H1 (cell line): ENCODE results near the gene EPSTI1. TPM values are rescaled to one million over a fixed set of nuclear protein-coding genes. Genes with fewer than 3 reads are reported as not detected.

ENCODE experiments used
- CTCF ChIA-PET: fragments of 300-600 bp; sonication (Branson Sonifier 250); formaldehyde crosslinking; loops from one replicate; lab custom pipeline; 2021; ENCODE audit not compliant: partially characterized antibody; lab: Charles Lee
- POLR2A ChIA-PET: fragments of 300-600 bp; sonication (Branson Sonifier 250); formaldehyde crosslinking; loops from one replicate; lab custom pipeline; 2021; ENCODE audit warnings: inconsistent platforms; ENCODE audit not compliant: partially characterized antibody; lab: Charles Lee
- DNase-seq, 2 experiments: peaks; one replicate each; pipeline versions ENCODE4 v3.0.0 to v3.0.0-alpha.2; 2010 to 2022; ENCODE audit warnings: low spot score in 2 of 2, low read depth in 1 of 2, mixed read lengths in 1 of 2
- FAIRE-seq: peaks from 2 replicates; lab custom pipeline; 2011; peaks lifted over from hg19 to GRCh38; lab: Jason Lieb, UNC
- H2AFZ ChIP-seq: 2 replicates; pipeline ENCODE4 v1.8.1; 2012; ENCODE audit warnings: low read length, inconsistent platforms
- H2AK5ac ChIP-seq: 2 replicates; pipeline ENCODE4 v1.6.1; 2013; ENCODE audit warnings: low read depth, low read length
- H2BK120ac ChIP-seq: replicated peaks from 2 replicates; pipeline ENCODE3; 2013; ENCODE audit warnings: low read depth, low read length, inconsistent platforms
- H2BK12ac ChIP-seq: 2 replicates; pipeline ENCODE4 v1.6.1; 2013; ENCODE audit warnings: low read depth, low read length
- H2BK15ac ChIP-seq: 2 replicates; pipeline ENCODE4 v1.6.1; 2013; ENCODE audit warnings: low read length
- H2BK20ac ChIP-seq: 2 replicates; pipeline ENCODE4 v1.6.1; 2013; ENCODE audit warnings: low read length
- H2BK5ac ChIP-seq: 2 replicates; pipeline ENCODE4 v1.6.1; 2013; ENCODE audit warnings: low read depth, low read length
- H3K14ac ChIP-seq: 2 replicates; pipeline ENCODE4 v1.6.1; 2013; ENCODE audit warnings: inconsistent platforms; ENCODE audit not compliant: insufficient read length
- H3K18ac ChIP-seq: 2 replicates; pipeline ENCODE4 v1.6.1; 2013; ENCODE audit warnings: low read length; ENCODE audit errors: extremely low read depth
- H3K23ac ChIP-seq: 2 replicates; pipeline ENCODE4 v1.6.1; 2013; ENCODE audit warnings: inconsistent platforms; ENCODE audit not compliant: insufficient read length
- H3K23me2 ChIP-seq: 2 replicates; pipeline ENCODE4 v1.6.1; 2013; ENCODE audit warnings: low read depth, low read length
- H3K27ac ChIP-seq: 2 replicates; pipeline ENCODE4 v1.6.1; 2011; ENCODE audit warnings: low read depth, low read length, inconsistent platforms
- H3K27me3 ChIP-seq, 4 experiments: replicated peaks in 1 of 4; 1 replicate in 1 of 4; 2 replicates in 3 of 4; pipeline versions ENCODE4 v1.6.1 to v1.8.1; 2011 to 2013; ENCODE audit warnings: low read length in 3 of 4, mild to moderate bottlenecking in 3 of 4, inconsistent platforms in 2 of 4, mixed read lengths in 2 of 4, moderate library complexity in 1 of 4; ENCODE audit not compliant: control insufficient read depth in 3 of 4, insufficient read depth in 3 of 4; ENCODE audit errors: extremely low read depth in 1 of 4
- H3K36me3 ChIP-seq, 4 experiments: 2 replicates each; pipeline versions ENCODE4 v1.6.1 to v1.8.1; 2011 to 2013; ENCODE audit warnings: mild to moderate bottlenecking in 4 of 4, low read length in 3 of 4, moderate library complexity in 2 of 4, control low read depth in 1 of 4, inconsistent platforms in 1 of 4; ENCODE audit not compliant: insufficient read depth in 4 of 4, control insufficient read depth in 2 of 4
- H3K4ac ChIP-seq: replicated peaks from 2 replicates; pipeline ENCODE3; 2013; ENCODE audit warnings: low read length, low read depth, mixed read lengths, inconsistent platforms; ENCODE audit not compliant: insufficient read length
- H3K4me1 ChIP-seq, 4 experiments: replicated peaks in 1 of 4; 1 replicate in 1 of 4; 2 replicates in 3 of 4; pipeline versions ENCODE4 v1.6.1 to v1.8.1; 2011 to 2013; ENCODE audit warnings: low read length in 3 of 4, inconsistent platforms in 2 of 4, mixed read lengths in 1 of 4; ENCODE audit not compliant: insufficient read depth in 4 of 4, control insufficient read depth in 3 of 4
- H3K4me2 ChIP-seq, 2 experiments: 2 replicates each; pipeline versions ENCODE4 v1.6.1 to v1.8.1; 2011 to 2013; ENCODE audit warnings: low read depth in 2 of 2, low read length in 2 of 2, control low read depth in 1 of 2, inconsistent platforms in 1 of 2, mild to moderate bottlenecking in 1 of 2; ENCODE audit not compliant: insufficient read depth in 1 of 2
- H3K4me3 ChIP-seq, 4 experiments: fragments of 200-600, 300-600 bp in 1 of 4; sonication (generic), shearing (Covaris generic), sonication (Bioruptor Twin) in 1 of 4; 2 replicates each; pipeline versions ENCODE4 v1.5.1 to v1.8.1; 2011 to 2016; ENCODE audit warnings: low read length in 4 of 4, low read depth in 3 of 4, control low read depth in 2 of 4, inconsistent platforms in 2 of 4, mild to moderate bottlenecking in 2 of 4, mixed read lengths in 1 of 4, moderate library complexity in 1 of 4; ENCODE audit not compliant: insufficient read depth in 2 of 4; ENCODE audit errors: extremely low read depth in 1 of 4
- H3K56ac ChIP-seq: replicated peaks from 2 replicates; pipeline ENCODE3; 2013; ENCODE audit warnings: low read depth, mild to moderate bottlenecking, mixed read lengths, low read length, inconsistent platforms; ENCODE audit not compliant: insufficient read length
- H3K79me1 ChIP-seq: 2 replicates; pipeline ENCODE4 v1.6.1; 2013; ENCODE audit warnings: low read depth, low read length, control low read depth
- H3K79me2 ChIP-seq, 2 experiments: 2 replicates each; pipeline versions ENCODE4 v1.6.1 to v1.8.1; 2012 to 2013; ENCODE audit warnings: low read length in 2 of 2, mild to moderate bottlenecking in 2 of 2, inconsistent platforms in 1 of 2; ENCODE audit not compliant: insufficient read depth in 2 of 2, control insufficient read depth in 1 of 2
- H3K9ac ChIP-seq, 4 experiments: replicated peaks in 1 of 4; 1 replicate in 1 of 4; 2 replicates in 3 of 4; pipeline versions ENCODE4 v1.6.1 to v1.8.1; 2011 to 2013; ENCODE audit warnings: low read depth in 3 of 4, low read length in 3 of 4, control low read depth in 2 of 4, mild to moderate bottlenecking in 2 of 4, moderate library complexity in 2 of 4, inconsistent platforms in 1 of 4; ENCODE audit errors: extremely low read depth in 1 of 4
- H3K9me3 ChIP-seq, 2 experiments: 2 replicates each; pipeline versions ENCODE4 v1.6.1 to v1.8.1; 2012 to 2013; ENCODE audit warnings: mild to moderate bottlenecking in 2 of 2, moderate library complexity in 2 of 2, control low read depth in 1 of 2, inconsistent platforms in 1 of 2, low read depth in 1 of 2, low read length in 1 of 2, mixed read lengths in 1 of 2; ENCODE audit not compliant: insufficient read depth in 2 of 2
- H4K20me1 ChIP-seq, 2 experiments: replicated peaks in 1 of 2; 2 replicates each; pipeline versions ENCODE3 to v1.8.1; 2011 to 2013; ENCODE audit warnings: inconsistent platforms in 2 of 2, low read length in 2 of 2, mild to moderate bottlenecking in 1 of 2; ENCODE audit not compliant: insufficient read depth in 2 of 2, control insufficient read depth in 1 of 2
- H4K5ac ChIP-seq: 2 replicates; pipeline ENCODE4 v1.6.1; 2013; ENCODE audit warnings: low read length, low read depth, mixed read lengths, inconsistent platforms; ENCODE audit not compliant: insufficient read length
- H4K8ac ChIP-seq: 2 replicates; pipeline ENCODE4 v1.8.0; 2013; ENCODE audit warnings: mild to moderate bottlenecking, moderate library complexity, low read length, inconsistent platforms; ENCODE audit not compliant: insufficient read depth; ENCODE audit errors: extremely low read depth
- H4K91ac ChIP-seq: replicated peaks from 2 replicates; pipeline ENCODE3; 2013; ENCODE audit warnings: low read length, mixed read lengths, inconsistent platforms; ENCODE audit not compliant: insufficient read length
- BACH1 ChIP-seq: IDR thresholded peaks from 2 replicates; pipeline ENCODE4 v1.6.1; 2012; ENCODE audit warnings: low read length, improper control_type of control experiment
- CBX8 ChIP-seq: fragments of 300-800, 300-1000 bp; sonication (generic); IDR thresholded peaks from 2 replicates; pipeline ENCODE4 v1.7.1; 2016; ENCODE audit warnings: low read depth, low read length, borderline replicate concordance
- CHD1 ChIP-seq: IDR thresholded peaks from 2 replicates; pipeline ENCODE4 v1.6.1; 2012; ENCODE audit warnings: low read depth, low read length, improper control_type of control experiment
- GTF2F1 ChIP-seq: IDR thresholded peaks from 2 replicates; pipeline ENCODE4 v1.6.1; 2012; ENCODE audit warnings: low read depth, low read length, improper control_type of control experiment, borderline replicate concordance
- HDAC2 ChIP-seq, 2 experiments: fragments of 300-600 bp in 1 of 2; sonication (generic) in 1 of 2; IDR thresholded peaks; 2 replicates each; pipeline ENCODE4 v1.6.1; 2011 to 2012; ENCODE audit warnings: low read depth in 2 of 2, low read length in 2 of 2, mild to moderate bottlenecking in 2 of 2, moderate library complexity in 2 of 2, borderline replicate concordance in 1 of 2, inconsistent platforms in 1 of 2
- JUND ChIP-seq: IDR thresholded peaks from 2 replicates; pipeline ENCODE4 v1.6.1; 2011; ENCODE audit warnings: mild to moderate bottlenecking, improper control_type of control experiment, low read length
- PHF8 ChIP-seq: fragments of 200-600 bp; sonication (generic); conservative IDR thresholded peaks from 2 replicates; pipeline ENCODE4 v1.7.1; 2012; ENCODE audit warnings: low read depth, mild to moderate bottlenecking, inconsistent platforms, low read length, moderate library complexity
- POLR2AphosphoS5 ChIP-seq: IDR thresholded peaks from 2 replicates; pipeline ENCODE4 v1.6.1; 2011; ENCODE audit warnings: low read depth, low read length
- RBBP5 ChIP-seq: IDR thresholded peaks from 2 replicates; pipeline ENCODE4 v1.7.1; 2012; ENCODE audit warnings: low read depth, mild to moderate bottlenecking, inconsistent platforms, low read length, moderate library complexity, borderline replicate concordance
- RFX5 ChIP-seq: IDR thresholded peaks from 2 replicates; pipeline ENCODE4 v1.6.1; 2011; ENCODE audit warnings: low read depth, low read length, improper control_type of control experiment, borderline replicate concordance
- SUZ12 ChIP-seq: fragments of 200-600 bp; sonication (generic); IDR thresholded peaks from 2 replicates; pipeline ENCODE4 v1.6.1; 2012; ENCODE audit warnings: mild to moderate bottlenecking, inconsistent platforms, low read length, moderate library complexity, mixed read lengths
- TAF7 ChIP-seq: optimal IDR thresholded peaks from 2 replicates; pipeline ENCODE3; 2011; ENCODE audit warnings: low read depth, mild to moderate bottlenecking, inconsistent platforms, low read length, moderate library complexity, borderline replicate concordance
- WGBS, 2 experiments: shearing (Covaris generic) in 1 of 2; methylation state at CpG; one replicate each; pipeline versions ENCODE4 v1.1.6 to v1.1.7; 2013 to 2015; ENCODE audit warnings: low lambda C conversion rate in 2 of 2, mixed read lengths in 2 of 2, inconsistent platforms in 1 of 2, low coverage in 1 of 2, missing lambda C conversion rate in 1 of 2; ENCODE audit not compliant: insufficient replicate concordance in 2 of 2, insufficient coverage in 1 of 2, insufficient read length in 1 of 2; ENCODE audit errors: extremely low coverage in 1 of 2, missing lambda C conversion rate in 1 of 2; 5-methylcytosine and 5-hydroxymethylcytosine counted together
- polyA plus RNA-seq, 7 experiments: library from polyadenylated mRNA; depleted of rRNA in 3 of 7; stranded (reverse) in 5 of 7; unstranded in 2 of 7; fragments of >200 nt in 5 of 7; fragments of 200-250 nt in 2 of 7; gene quantifications; 1 replicate in 5 of 7; 2 replicates in 1 of 7; 4 replicates in 1 of 7; pipeline versions ENCODE4 v1.2.1 to v1.2.3, GENCODE V29; 2011 to 2013; ENCODE audit warnings: missing spikeins in 2 of 7, mixed read lengths in 2 of 7
- total RNA-seq: library from RNA; stranded (reverse); fragmentation: NEBNext Ultra II Directional; extraction: Animal tissue kit (Norgen Biotek cat#: 25700); gene quantifications from 2 replicates; pipeline ENCODE4 v1.2.1, GENCODE V29; 2021
- TF ChIP-seq, protein P1 (sequence below): IDR thresholded peaks from 2 replicates; pipeline ENCODE4 v1.6.1; 2012; ENCODE audit warnings: inconsistent platforms

The EPSTI1 gene
- total and polyA plus RNA-seq, 2 of the 8 experiments (the other 6 are each of a cell fraction or from before 2014, with no cell fraction given), result 0.23 to 0.37 TPM

DNA sequence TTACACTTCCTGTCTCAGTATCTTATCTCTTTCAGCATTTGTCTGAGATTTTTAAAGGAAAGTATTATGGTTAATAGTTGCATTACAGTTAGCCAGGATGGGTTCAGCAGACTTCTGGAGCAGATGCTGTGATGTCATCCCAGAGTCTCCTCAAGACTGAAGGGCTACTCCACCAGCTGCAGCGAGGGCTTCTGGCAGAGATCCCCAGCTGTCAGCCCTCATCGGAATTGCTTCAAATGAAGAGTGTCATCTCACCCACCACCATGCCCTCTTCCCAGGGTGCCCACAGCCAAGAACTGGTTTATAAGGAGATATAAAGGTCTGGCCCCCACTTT, 126.3 kb downstream of the EPSTI1 start:
- H2BK120ac ChIP-seq, result no peak overlapping the region
- H3K9ac ChIP-seq, result no peak overlapping the region
- H2BK15ac ChIP-seq, result no peak overlapping the region
- peaks cover 0 to 3% (median 0%) of the 10 kb centered on the region in 4 experiments; a peak in 4 of 7 replicates for H3K4me1 ChIP-seq
- H3K18ac ChIP-seq, result no peak overlapping the region
- H2BK5ac ChIP-seq, result no peak overlapping the region
- no peak overlapping the region for H4K8ac ChIP-seq
- peaks cover 2 to 3% of the 10 kb centered on the region in 2 experiments; a peak in 1 of 4 replicates for H3K9me3 ChIP-seq
- 0 out of 2 replicates have a peak, but pooled peaks cover 2% of the 10 kb centered on the region for H3K23me2 ChIP-seq
- H3K23ac ChIP-seq, result no peak overlapping the region
- peaks cover 22 to 69% (median 47%) of the 10 kb centered on the region in 4 experiments for H3K36me3 ChIP-seq
- H3K4me2 ChIP-seq, result no peak overlapping the region; a peak in 1 of 4 replicates
- no peak overlapping the region for H4K5ac ChIP-seq
- H2AFZ ChIP-seq, result no peak overlapping the region
- no peak for TF ChIP-seq RFX5
- no peak for TF ChIP-seq GTF2F1
- TF ChIP-seq CHD1, result no peak
- no peak for TF ChIP-seq SUZ12
- no peak for TF ChIP-seq RBBP5
- TF ChIP-seq, protein P1, sequence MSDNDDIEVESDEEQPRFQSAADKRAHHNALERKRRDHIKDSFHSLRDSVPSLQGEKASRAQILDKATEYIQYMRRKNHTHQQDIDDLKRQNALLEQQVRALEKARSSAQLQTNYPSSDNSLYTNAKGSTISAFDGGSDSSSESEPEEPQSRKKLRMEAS, result no peak
- TF ChIP-seq JUND, result no peak
- TF ChIP-seq HDAC2 (IDR thresholded peaks at IDR 0.05; ENCODE audit: borderline replicate concordance in 1 of 2, low read depth in 2 of 2, low read length in 2 of 2), result no peak
- no peak for TF ChIP-seq TAF7
- TF ChIP-seq BACH1, result no peak
- no peak for TF ChIP-seq CBX8
- no peak for TF ChIP-seq PHF8
- TF ChIP-seq POLR2AphosphoS5, result no peak; the same call in 1 of the 2 replicates
- DNase-seq (no peak), FAIRE-seq (no peak)
- no peak overlapping the region for H4K91ac ChIP-seq
- H2BK12ac ChIP-seq, result no peak overlapping the region
- H3K27me3 ChIP-seq, result no peaks in the 10 kb centered on the region
- no peak overlapping the region for H2BK20ac ChIP-seq
- H3K14ac ChIP-seq, result no peak overlapping the region
- H3K79me2 ChIP-seq, result peaks cover 0 to 20% of the 10 kb centered on the region in 2 experiments; a peak in 2 of 4 replicates
- H2AK5ac ChIP-seq, result no peak overlapping the region
- WGBS, 2 experiments, result 100% methylated on average over 2 of the region's 2 CpGs; no CpG with 5 or more reads in 1 of the 2 experiments
- POLR2A ChIA-PET, result interaction anchor here (0.5 to 9.3 kb wide), 14 partner anchors 10 to 829 kb away, joined by 3 to 142 read pairs (median 4); partner anchors contain the start of gene EPSTI1
- no peak overlapping the region for H3K56ac ChIP-seq
- H3K4me3 ChIP-seq, result no peak overlapping the region
- H3K4ac ChIP-seq, result no peak overlapping the region
- no peak overlapping the region for H3K27ac ChIP-seq
- no peaks in the 10 kb centered on the region for H3K79me1 ChIP-seq
- H4K20me1 ChIP-seq, result peaks cover 11 to 13% of the 10 kb centered on the region in 2 experiments
- CTCF ChIA-PET, result interaction anchor here (0.8 kb wide), 1 partner anchor 10 kb away, joined by 3 read pairs; no protein-coding TSS in a partner anchor
